Effector memory CD8-positive, alpha-beta T cell (primary cell): ENCODE results near the gene CFAP251.
"Not testable (repeated sequence)": the region's sequence is repeated elsewhere in the genome, so short reads cannot be mapped to it uniquely, and the experiment has no call there.

Experiments used
- ATAC-seq: fragments of 150-1000 bp; cut with Tn5 transposase; replicated peaks from 2 replicates; pipeline ENCODE4 v1.10.0; 2021; ENCODE audit warnings: mild to moderate bottlenecking, moderate library complexity
- DNase-seq, 3 experiments: peaks; one replicate each; pipeline ENCODE4 v3.0.0; 2021
- H3K27ac Mint-ChIP-seq, 2 donors: one replicate each; pipeline ENCODE4 v1.8.0; 2022; ENCODE audit warnings: mild to moderate bottlenecking in 2 of 2, mixed read lengths in 2 of 2, moderate library complexity in 2 of 2
- H3K27me3 Mint-ChIP-seq, 2 donors: one replicate each; pipeline ENCODE4 v1.8.0; 2022; ENCODE audit warnings: mixed read lengths in 2 of 2
- H3K36me3 Mint-ChIP-seq: one replicate; pipeline ENCODE4 v1.8.0; 2022; ENCODE audit warnings: mild to moderate bottlenecking, moderate library complexity, mixed read lengths; ENCODE audit not compliant: insufficient read depth
- H3K4me1 Mint-ChIP-seq, 2 donors: one replicate each; pipeline ENCODE4 v1.8.0; 2022; ENCODE audit warnings: low read depth in 2 of 2, mixed read lengths in 2 of 2
- H3K4me3 Mint-ChIP-seq, 2 donors: one replicate each; pipeline ENCODE4 v1.8.0; 2022; ENCODE audit warnings: mild to moderate bottlenecking in 2 of 2, mixed read lengths in 2 of 2, moderate library complexity in 2 of 2
- H3K9me3 Mint-ChIP-seq, 2 donors: one replicate each; pipeline ENCODE4 v1.8.0; 2022; ENCODE audit warnings: mixed read lengths in 2 of 2
- total RNA-seq, 9 experiments: gene quantifications; one replicate each; lab custom pipeline; 2026; lab: John Stamatoyannopoulos, UW

The CFAP251 gene
- total RNA-seq, result 0.75 to 3.1 (median 1.5) reads per million in 9 experiments

GRCh38 chr12:121917950-121918678, at the start of gene CFAP251:
Gene CFAP251 (plus strand): TSS chr12:121918592. CDS start chr12:121921306, 2,714 bp downstream.
- peaks cover 35% of the 10 kb centered on the region for H3K36me3 Mint-ChIP-seq
- DNase-seq (peak; percentile 91 to 97 (median 93)), ATAC-seq (peak; percentile 100)
- H3K4me3 Mint-ChIP-seq, result peak within 1 kb of the TSS; percentile 70 to 87
- H3K4me1 Mint-ChIP-seq, result peaks cover 7 to 9% of the 10 kb centered on the region in 2 donors
- peak within 1 kb of the TSS; percentile 86 to 95 for H3K27ac Mint-ChIP-seq
- no peaks in the 10 kb centered on the region for H3K27me3 Mint-ChIP-seq
- no peaks in the 10 kb centered on the region for H3K9me3 Mint-ChIP-seq

DNA sequence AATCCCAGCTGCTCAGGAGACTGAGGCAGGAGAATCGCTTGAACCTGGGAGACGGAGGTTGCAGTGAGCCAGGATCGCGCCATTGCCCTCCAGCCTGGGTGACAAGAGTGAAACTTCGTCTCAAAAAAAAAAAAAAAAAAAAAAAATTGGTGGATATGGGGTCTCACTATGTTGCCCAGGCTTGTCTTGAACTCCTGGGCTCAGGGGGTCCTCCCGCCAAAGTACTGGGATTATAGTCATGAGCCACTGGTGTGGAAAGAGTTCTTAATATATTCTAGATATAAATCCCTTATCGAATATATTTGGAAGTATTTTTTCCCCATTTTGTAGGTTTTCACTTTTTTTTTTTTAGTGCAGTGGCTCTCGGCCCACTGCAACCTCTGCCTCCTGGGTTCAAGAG, 49.2 kb upstream of the CFAP251 start:
- ATAC-seq, H3K4me3 Mint-ChIP-seq, H3K36me3 Mint-ChIP-seq, H3K27ac Mint-ChIP-seq, DNase-seq, H3K4me1 Mint-ChIP-seq, H3K9me3 Mint-ChIP-seq, H3K27me3 Mint-ChIP-seq: not testable (repeated sequence)

DNA sequence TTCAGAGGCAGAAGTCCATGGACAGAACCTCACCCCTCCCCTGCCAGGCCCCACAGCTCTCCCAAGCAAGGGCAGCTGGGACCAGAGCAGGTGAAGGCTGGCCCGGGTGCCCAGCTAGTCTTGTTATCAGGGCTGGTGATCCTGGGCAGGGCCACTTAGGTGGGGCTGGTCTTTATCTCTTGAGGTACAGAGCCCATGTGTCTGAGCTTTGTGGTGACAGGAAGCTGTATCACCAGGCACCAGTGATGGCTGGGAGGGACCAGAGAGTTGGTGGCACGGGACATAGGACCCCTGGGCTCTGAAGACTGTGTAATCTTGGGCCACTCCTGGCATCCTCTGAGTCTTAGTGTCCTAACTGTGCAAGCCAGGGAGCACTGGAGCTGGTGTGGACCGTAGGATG, 46.9 kb upstream of the CFAP251 start:
- DNase-seq, result no peak
- Mint-ChIP-seq H3K27ac (no peak overlapping the region), H3K9me3 (no peaks in the 10 kb centered on the region), H3K4me1 (no peaks in the 10 kb centered on the region), H3K27me3 (no peaks in the 10 kb centered on the region), H3K36me3 (no peaks in the 10 kb centered on the region), H3K4me3 (no peak overlapping the region)
- ATAC-seq, result no peak

DNA sequence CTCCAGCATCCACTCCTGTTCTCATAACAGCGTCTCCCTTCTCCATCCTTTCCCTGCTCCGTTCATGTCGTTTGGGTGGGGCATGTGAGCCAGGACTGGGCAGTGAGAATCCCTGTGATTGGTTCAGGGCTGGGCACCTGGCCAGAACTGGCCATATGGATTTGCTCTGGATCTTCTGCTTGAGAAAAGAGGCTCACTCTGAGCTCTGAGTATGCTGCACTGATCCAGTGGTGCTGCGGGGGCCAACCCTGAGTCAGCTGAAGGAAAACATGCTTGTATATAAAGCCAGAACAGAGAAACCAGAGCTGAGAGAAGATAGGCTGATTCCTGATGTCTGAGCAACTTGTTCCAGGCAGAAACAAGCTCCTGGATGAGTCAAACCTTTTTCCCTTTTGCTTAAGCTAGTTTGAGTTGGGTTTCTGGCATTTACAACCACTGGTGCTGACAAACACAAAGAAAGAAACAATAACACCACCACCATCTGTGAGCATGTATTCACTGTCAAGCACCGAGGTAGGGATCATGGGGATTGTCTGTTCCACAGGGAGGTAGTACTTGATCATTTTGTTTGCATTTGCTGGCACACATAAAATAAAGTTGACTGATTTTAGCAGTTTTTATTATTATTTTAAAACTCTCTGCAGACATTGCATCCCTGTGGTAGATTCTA, 45.7 kb upstream of the CFAP251 start:
- DNase-seq (no peak), ATAC-seq (no peak)
- Mint-ChIP-seq H3K27me3 (no peaks in the 10 kb centered on the region), H3K36me3 (no peaks in the 10 kb centered on the region), H3K4me3 (no peak overlapping the region), H3K9me3 (no peaks in the 10 kb centered on the region), H3K4me1 (no peaks in the 10 kb centered on the region), H3K27ac (no peak overlapping the region)

GRCh38 chr12:121873216-121873569, 45.2 kb upstream of the CFAP251 start:
- Mint-ChIP-seq H3K27me3 (no peaks in the 10 kb centered on the region), H3K4me3 (no peak overlapping the region), H3K4me1 (no peaks in the 10 kb centered on the region), H3K36me3 (no peaks in the 10 kb centered on the region), H3K9me3 (no peaks in the 10 kb centered on the region), H3K27ac (no peak overlapping the region)
- ATAC-seq, result no peak
- DNase-seq, result no peak

DNA sequence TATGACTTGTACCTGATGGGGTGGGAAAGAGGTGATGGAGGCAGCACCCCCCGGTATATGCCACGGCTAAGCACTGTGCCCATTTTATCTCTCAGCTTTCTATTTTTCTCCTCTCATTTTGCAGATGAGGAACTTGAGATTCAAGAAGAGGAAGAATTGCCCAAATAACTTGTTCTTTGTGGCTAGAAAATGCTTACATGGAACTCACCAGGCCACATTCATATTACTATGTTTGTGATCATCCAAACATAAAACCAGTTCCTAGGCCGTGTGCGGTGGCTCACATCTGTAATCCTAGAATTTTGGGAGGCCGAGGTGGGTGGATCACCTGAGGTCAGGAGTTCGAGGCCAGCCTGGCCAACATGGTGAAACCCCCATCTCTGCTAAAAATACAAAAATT, 44.3 kb upstream of the CFAP251 start:
- no peaks in the 10 kb centered on the region for H3K4me1 Mint-ChIP-seq
- no peak overlapping the region for H3K4me3 Mint-ChIP-seq
- H3K27me3 Mint-ChIP-seq, result no peaks in the 10 kb centered on the region
- H3K27ac Mint-ChIP-seq, result no peak overlapping the region
- H3K36me3 Mint-ChIP-seq, result no peaks in the 10 kb centered on the region
- DNase-seq, result no peak
- H3K9me3 Mint-ChIP-seq, result no peaks in the 10 kb centered on the region
- ATAC-seq, result no peak

- DNase-seq, result no peak
- Mint-ChIP-seq H3K36me3 (no peaks in the 10 kb centered on the region), H3K9me3 (no peaks in the 10 kb centered on the region), H3K4me3 (no peak overlapping the region), H3K4me1 (no peaks in the 10 kb centered on the region), H3K27me3 (no peaks in the 10 kb centered on the region), H3K27ac (no peak overlapping the region)
- ATAC-seq, result no peak
Measured at GRCh38 chr12:121875582-121875981, 42.8 kb upstream of the CFAP251 start.

DNA sequence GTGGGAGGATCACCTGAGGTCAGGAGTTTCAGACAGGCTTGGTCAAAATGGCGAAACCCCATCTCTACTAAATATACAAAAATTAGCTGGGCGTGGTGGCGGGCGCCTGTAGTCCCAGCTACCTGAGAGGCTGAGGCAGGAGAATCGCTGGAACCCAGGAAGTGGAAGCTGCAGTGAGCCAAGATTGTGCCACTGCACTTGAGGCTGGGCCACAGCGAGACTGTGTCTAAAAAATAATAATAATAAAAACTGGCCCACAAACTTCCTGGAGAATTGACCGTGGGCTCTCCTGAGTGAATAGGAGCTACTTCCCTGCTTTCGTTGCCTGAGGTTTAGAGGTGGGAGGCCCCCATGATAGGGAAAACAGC, 42.3 kb upstream of the CFAP251 start:
- H3K4me1 Mint-ChIP-seq, H3K9me3 Mint-ChIP-seq, ATAC-seq, H3K4me3 Mint-ChIP-seq, H3K36me3 Mint-ChIP-seq, DNase-seq, H3K27me3 Mint-ChIP-seq, H3K27ac Mint-ChIP-seq: not testable (repeated sequence)

DNA sequence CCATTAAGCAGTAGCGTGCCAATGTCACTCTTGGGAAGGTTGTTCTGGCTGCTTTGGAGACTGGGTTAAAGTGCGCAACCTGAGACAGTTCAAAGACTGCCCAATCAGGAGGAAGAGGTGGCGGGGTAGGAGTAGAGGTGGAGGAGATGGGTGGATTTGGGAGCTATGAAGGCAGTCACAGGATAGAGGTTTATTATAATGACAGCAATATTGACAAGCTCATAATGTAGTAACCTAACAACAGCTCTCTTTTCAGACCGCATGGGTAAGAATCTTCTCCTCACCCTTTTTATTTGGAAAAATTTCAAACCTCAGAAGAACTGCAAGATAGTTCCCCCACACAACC, 35.1 kb upstream of the CFAP251 start:
- Mint-ChIP-seq H3K27me3 (no peaks in the 10 kb centered on the region), H3K4me3 (no peak overlapping the region), H3K27ac (no peak overlapping the region), H3K4me1 (peaks cover 0 to 3% of the 10 kb centered on the region in 2 donors), H3K36me3 (peaks cover under 1% of the 10 kb centered on the region), H3K9me3 (no peaks in the 10 kb centered on the region)
- no peak for ATAC-seq
- no peak for DNase-seq

DNA sequence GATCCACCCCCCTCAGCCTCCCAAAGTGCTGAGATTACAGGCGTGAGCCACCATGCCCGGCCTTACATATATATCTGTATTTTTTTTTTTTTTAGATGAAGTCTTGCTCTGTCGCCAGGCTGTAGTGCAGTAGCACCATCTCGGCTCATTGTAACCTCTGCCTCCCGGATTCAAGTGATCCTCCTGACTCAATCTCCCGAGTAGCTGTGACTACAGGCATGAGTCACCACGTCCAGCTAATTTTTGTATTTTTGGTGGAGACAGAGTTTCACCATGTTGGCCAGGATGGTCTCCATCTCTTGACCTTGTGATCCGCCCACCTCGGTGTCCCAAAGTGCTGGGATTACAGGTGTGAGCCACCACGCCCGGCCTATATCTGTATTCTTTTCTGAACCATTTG, 33.3 kb upstream of the CFAP251 start:
- not testable (repeated sequence) for H3K27ac Mint-ChIP-seq, ATAC-seq, DNase-seq, H3K4me3 Mint-ChIP-seq, H3K9me3 Mint-ChIP-seq, H3K27me3 Mint-ChIP-seq
- H3K4me1 Mint-ChIP-seq, result peaks cover 12 to 19% of the 10 kb centered on the region in 2 donors
- peaks cover 13% of the 10 kb centered on the region for H3K36me3 Mint-ChIP-seq

- DNase-seq, result no peak
- ATAC-seq, result no peak
- H3K4me3 Mint-ChIP-seq, result peak overlapping the region; percentile 95 to 97
- H3K36me3 Mint-ChIP-seq, result peaks cover 27% of the 10 kb centered on the region
- peak overlapping the region; percentile 97 to 98 for H3K27ac Mint-ChIP-seq
- peaks cover 16 to 23% of the 10 kb centered on the region in 2 donors for H3K4me1 Mint-ChIP-seq
- H3K9me3 Mint-ChIP-seq, result no peaks in the 10 kb centered on the region
- H3K27me3 Mint-ChIP-seq, result no peaks in the 10 kb centered on the region
Measured at GRCh38 chr12:121888083-121888477, 30.3 kb upstream of the CFAP251 start.

GRCh38 chr12:121888478-121889273, 29.7 kb upstream of the CFAP251 start, which contains the start of gene PSMD9:
Gene PSMD9 (plus strand): TSS chr12:121888790. CDS start chr12:121888857, 67 bp downstream.
- H3K27me3 Mint-ChIP-seq, result no peaks in the 10 kb centered on the region
- peak within 1 kb of the TSS; percentile 95 to 97 for H3K4me3 Mint-ChIP-seq
- ATAC-seq (peak; percentile 92), DNase-seq (peak; percentile 98)
- peaks cover 27% of the 10 kb centered on the region for H3K36me3 Mint-ChIP-seq
- peaks cover 18 to 27% of the 10 kb centered on the region in 2 donors for H3K4me1 Mint-ChIP-seq
- H3K9me3 Mint-ChIP-seq, result no peaks in the 10 kb centered on the region
- peak within 1 kb of the TSS; percentile 97 to 98 for H3K27ac Mint-ChIP-seq

DNA sequence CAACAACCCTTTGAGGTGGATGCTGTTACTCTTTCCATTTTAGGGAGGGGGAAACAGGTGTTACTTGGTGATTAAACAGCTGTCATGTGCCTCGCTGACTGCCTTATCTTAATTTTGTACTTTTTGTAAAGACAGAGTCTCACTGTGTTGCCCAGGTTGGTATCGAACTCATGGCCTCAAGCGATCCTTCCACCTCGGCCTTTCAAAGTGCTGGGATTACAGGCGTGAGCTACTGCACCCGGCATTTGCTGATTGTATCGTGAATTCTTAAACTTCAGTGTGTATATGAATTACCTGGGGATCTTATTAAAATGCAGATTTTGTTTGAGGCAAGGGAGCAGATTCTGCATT, 29.1 kb upstream of the CFAP251 start:
- ATAC-seq, result no peak
- Mint-ChIP-seq H3K9me3 (no peaks in the 10 kb centered on the region), H3K27me3 (no peaks in the 10 kb centered on the region), H3K27ac (peak overlapping the region; percentile 97 to 98), H3K4me3 (peak overlapping the region; percentile 95 to 97), H3K36me3 (peaks cover 27% of the 10 kb centered on the region), H3K4me1 (peaks cover 24 to 33% of the 10 kb centered on the region in 2 donors)
- DNase-seq, result no peak
